OCI-LY7 (cell line): ENCODE results near the gene SCUBE2.

ENCODE experiments used
- EZH2phosphoT487 ChIP-seq: fragments of 200-600 bp; sonication (generic); IDR thresholded peaks from 2 replicates; pipeline ENCODE4 v1.6.1; 2018; ENCODE audit warnings: low read depth, borderline replicate concordance, mild to moderate bottlenecking, mixed run types, antibody characterized with exemption, low read length, moderate library complexity, mixed read lengths
- TF ChIP-seq, protein P1 (sequence below): fragments of 200-600 bp; sonication (generic); conservative IDR thresholded peaks from 2 replicates; pipeline ENCODE4 v1.5.1; 2014; ENCODE audit warnings: mild to moderate bottlenecking, antibody characterized with exemption, low read length, moderate library complexity, mixed read lengths

DNA sequence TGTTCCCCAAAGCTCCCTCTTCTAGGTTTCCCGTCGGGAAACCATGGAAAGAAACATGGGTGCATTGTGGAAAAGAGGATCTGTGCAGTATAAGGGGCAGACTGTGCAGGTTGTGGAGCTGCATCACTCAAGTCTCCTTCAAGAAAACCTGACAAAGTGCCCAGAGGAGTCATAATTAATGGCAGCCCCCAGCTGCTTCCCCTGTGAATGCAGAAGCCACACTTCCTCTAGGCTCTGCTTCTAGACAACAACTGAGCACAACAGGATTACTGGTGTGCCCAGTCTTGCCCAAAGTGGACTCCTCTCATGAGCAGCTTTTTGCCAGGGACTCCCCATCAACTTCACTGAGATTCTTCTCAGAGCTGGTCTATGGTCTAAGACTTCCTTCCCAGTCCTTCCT lies 42.6 kb upstream of the SCUBE2 start:
- TF ChIP-seq, protein P1, sequence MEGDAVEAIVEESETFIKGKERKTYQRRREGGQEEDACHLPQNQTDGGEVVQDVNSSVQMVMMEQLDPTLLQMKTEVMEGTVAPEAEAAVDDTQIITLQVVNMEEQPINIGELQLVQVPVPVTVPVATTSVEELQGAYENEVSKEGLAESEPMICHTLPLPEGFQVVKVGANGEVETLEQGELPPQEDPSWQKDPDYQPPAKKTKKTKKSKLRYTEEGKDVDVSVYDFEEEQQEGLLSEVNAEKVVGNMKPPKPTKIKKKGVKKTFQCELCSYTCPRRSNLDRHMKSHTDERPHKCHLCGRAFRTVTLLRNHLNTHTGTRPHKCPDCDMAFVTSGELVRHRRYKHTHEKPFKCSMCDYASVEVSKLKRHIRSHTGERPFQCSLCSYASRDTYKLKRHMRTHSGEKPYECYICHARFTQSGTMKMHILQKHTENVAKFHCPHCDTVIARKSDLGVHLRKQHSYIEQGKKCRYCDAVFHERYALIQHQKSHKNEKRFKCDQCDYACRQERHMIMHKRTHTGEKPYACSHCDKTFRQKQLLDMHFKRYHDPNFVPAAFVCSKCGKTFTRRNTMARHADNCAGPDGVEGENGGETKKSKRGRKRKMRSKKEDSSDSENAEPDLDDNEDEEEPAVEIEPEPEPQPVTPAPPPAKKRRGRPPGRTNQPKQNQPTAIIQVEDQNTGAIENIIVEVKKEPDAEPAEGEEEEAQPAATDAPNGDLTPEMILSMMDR = no peak
- no peak for TF ChIP-seq EZH2phosphoT487
